Measurements from ENCODE around the gene NUDCD3.

Gene NUDCD3

GRCh38 chr7:44396931-44397545, 93.4 kb downstream of the NUDCD3 start:
- DNase-seq: no peak

- DNase-seq: no peak
These were observed 94.0 kb downstream of the NUDCD3 start for GRCh38 chr7:44396496-44396895.

- DNase-seq: no peak
These were observed 95.4 kb downstream of the NUDCD3 start for GRCh38 chr7:44395067-44395466.

GRCh38 chr7:44394636-44395035, 95.8 kb downstream of the NUDCD3 start:
- DNase-seq: no peak

- DNase-seq: no peak
These were observed 96.4 kb downstream of the NUDCD3 start for GRCh38 chr7:44394112-44394447.

- no peak for DNase-seq
These were observed 97.0 kb downstream of the NUDCD3 start for GRCh38 chr7:44393238-44394111.

- no peak for DNase-seq
These were observed 97.8 kb downstream of the NUDCD3 start for GRCh38 chr7:44392618-44393010.

- no peak for DNase-seq
These were observed 98.5 kb downstream of the NUDCD3 start for GRCh38 chr7:44391746-44392617.

- DNase-seq: no peak
These were observed 99.3 kb downstream of the NUDCD3 start for GRCh38 chr7:44391171-44391570.

GRCh38 chr7:44390701-44391100, 99.8 kb downstream of the NUDCD3 start:
- no peak for DNase-seq

GRCh38 chr7:44388089-44388970, 102.1 kb downstream of the NUDCD3 start:
- DNase-seq: no peak

GRCh38 chr7:44387389-44387788, 103.1 kb downstream of the NUDCD3 start:
- no peak for DNase-seq

GRCh38 chr7:44386139-44386913, 104.1 kb downstream of the NUDCD3 start:
- no peak for DNase-seq

GRCh38 chr7:44385434-44386138, 104.9 kb downstream of the NUDCD3 start:
- no peak for DNase-seq

- no peak for DNase-seq
These were observed 105.6 kb downstream of the NUDCD3 start for GRCh38 chr7:44384586-44385433.

- DNase-seq: no peak
These were observed 106.9 kb downstream of the NUDCD3 start for GRCh38 chr7:44383566-44383965.

- DNase-seq: no peak
These were observed 107.8 kb downstream of the NUDCD3 start for GRCh38 chr7:44382459-44383265.

- no peak for DNase-seq
These were observed 108.8 kb downstream of the NUDCD3 start for GRCh38 chr7:44381494-44382220.
